Fibroblast of peridontal ligament (primary cell): ENCODE measurements around the gene ATP5F1A.
"Not testable (repeated sequence)": the region's sequence is repeated elsewhere in the genome, so short reads cannot be mapped to it uniquely, and the experiment has no call there.

Experiments
- DNase-seq: peaks from one replicate; pipeline ENCODE4 v3.0.0-alpha.2; 2010; ENCODE audit errors: extremely low read depth

Gene ATP5F1A

DNA sequence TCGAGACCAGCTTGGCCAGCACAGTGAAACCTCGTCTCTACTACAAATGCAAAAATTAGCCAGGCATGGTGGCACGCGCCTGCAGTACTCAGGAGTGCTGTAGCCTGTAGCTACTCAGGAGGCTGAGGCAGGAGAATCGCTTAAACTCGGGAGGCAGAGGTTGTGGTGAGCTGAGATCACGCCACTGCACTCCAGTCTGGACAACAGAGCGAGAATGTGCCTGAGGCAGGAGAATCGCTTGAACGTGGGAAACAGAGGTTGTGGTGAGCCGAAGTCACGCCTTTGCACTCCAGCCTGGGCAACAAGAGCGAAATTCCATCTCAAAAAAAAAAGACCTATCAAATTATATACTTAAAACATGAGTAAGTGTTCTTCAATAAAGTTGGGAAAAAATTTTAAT is 50.7 kb downstream of the ATP5F1A start:
- not testable (repeated sequence) for DNase-seq

GRCh38 chr18:46046688-46047087 is 51.4 kb downstream of the ATP5F1A start:
- DNase-seq: no peak

GRCh38 chr18:46046126-46046525 is 52.0 kb downstream of the ATP5F1A start:
- DNase-seq: no peak

- peak; percentile 88 for DNase-seq
Measured at GRCh38 chr18:46042571-46043123, 55.4 kb downstream of the ATP5F1A start.

DNA sequence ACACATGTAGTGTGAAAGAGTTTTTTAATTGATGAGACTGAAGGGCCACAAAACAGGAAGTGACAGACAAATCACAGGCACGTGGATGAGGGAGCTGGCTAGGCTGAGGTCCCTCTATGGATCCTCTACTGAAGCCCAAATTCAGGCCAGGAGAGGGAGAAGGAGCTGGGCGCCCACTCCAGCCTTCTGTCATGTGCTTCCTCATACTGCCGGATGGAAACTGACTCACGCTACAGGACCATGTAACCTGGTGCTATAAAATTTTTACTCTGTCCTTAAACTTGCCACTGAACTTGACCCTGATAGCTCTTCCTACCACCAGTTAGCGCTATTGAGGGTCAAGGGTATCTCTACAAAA is 57.4 kb downstream of the ATP5F1A start:
- no peak for DNase-seq

DNA sequence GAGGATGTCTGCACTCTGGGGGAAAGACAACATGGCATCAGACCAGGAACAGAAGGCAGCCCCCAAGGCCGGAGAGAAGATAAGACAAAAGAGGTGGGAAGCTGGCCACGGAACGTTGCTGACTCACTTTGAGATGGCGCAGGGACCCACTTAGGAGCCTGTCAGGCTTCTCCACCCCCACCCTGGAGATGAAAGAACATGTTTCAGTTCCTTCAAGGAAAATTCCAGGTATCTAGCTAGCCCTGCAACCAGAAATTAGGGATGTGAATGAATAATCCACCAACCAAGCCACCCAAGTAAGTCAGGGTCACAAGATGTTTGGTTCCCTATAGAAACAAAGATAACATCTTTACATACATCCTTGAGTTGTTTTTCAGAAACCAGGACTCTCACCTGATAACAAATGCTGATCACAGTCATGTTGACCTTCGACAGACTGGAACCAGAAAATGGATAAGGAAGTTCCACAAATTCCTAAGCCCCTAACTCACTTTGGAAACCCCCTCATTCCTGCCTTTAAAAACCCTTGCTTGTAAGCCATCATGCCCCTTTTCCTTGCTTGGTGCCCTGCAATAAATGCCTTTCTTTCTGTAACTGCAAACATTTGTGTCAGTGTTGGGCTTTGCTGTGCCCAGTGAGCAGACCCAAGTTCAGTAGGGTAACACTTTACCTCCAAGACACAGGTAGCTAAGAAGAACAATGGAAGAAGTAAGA is 57.9 kb downstream of the ATP5F1A start:
- no peak for DNase-seq

GRCh38 chr18:46037512-46038305 is 60.4 kb downstream of the ATP5F1A start:
- DNase-seq: no peak

DNA sequence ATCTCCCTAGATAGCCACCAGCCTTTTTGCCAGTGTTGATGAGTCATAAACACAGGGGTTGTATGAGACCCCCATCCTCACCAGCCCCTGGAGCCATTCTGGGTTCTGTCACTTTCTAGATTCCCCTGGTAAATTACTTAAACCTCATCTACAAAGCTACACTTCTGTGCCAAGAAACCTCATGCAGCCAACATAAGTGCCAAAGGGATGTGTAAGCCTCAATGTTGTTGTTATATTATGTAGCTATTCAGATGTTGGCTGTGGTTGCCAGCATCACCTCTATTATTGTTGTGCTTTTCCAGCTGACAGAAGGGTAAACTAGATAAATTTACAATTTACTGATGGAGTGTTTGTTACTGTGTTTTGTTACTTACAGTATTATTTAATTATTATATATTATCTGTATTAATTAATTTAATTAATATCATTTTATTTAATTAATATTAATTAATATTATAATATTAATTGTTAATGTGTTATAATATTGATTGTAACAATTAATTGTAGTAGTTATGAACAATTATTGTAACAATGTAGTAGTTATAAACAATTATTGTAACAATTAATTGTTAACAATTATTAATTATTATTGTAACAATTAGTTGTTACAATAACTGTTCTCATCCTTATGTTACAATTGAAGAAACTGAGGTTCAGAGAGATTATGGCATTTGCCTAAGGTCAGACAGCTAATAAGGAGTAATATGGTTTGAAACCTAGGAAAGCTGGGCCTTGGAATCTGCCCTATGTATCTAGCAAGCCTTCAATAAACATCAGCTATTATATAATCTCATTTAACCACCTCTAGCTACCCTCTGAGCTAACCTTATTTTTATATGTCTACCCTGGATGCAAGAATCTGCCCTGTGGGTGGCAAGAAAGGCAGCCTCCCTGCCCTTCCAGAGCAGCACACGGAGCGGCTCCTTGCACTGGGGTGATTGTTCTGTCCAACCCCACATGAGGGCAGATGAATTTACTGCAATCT is 62.1 kb downstream of the ATP5F1A start:
- peak; percentile 77 for DNase-seq

GRCh38 chr18:46034230-46034629 is 63.9 kb downstream of the ATP5F1A start:
- DNase-seq: no peak

- no peak for DNase-seq
Measured at GRCh38 chr18:46031741-46032140, 66.4 kb downstream of the ATP5F1A start.
